OCI-LY3 (cell line): ENCODE measurements around the gene ZNF182.

Experiments
- H2AFZ ChIP-seq: fragments of 200-600, 300-600 bp; shearing (Covaris generic); 2 replicates; pipeline ENCODE4 v1.6.0; 2014; ENCODE audit warnings: antibody characterized with exemption, low read depth, low read length
- H3K27ac ChIP-seq: fragments of 200-600, 300-600 bp; sonication (generic); 2 replicates; pipeline ENCODE4 v1.5.1; 2014; ENCODE audit warnings: mild to moderate bottlenecking, low read length, moderate library complexity, mixed read lengths
- H3K27me3 ChIP-seq: fragments of 200-600, 300-600 bp; sonication (generic); 2 replicates; pipeline ENCODE4 v1.6.1; 2014; ENCODE audit warnings: low read depth, low read length, mixed read lengths
- H3K36me3 ChIP-seq: fragments of 200-600, 300-600 bp; sonication (generic); replicated peaks from 2 replicates; pipeline ENCODE3; 2014; ENCODE audit warnings: low read depth, low read length, mixed read lengths
- H3K4me1 ChIP-seq: fragments of 300-600, 200-600 bp; sonication (generic); 2 replicates; pipeline ENCODE4 v1.6.1; 2014; ENCODE audit warnings: low read length, mixed read lengths
- H3K4me2 ChIP-seq: fragments of 200-600, 300-600 bp; sonication (generic); 2 replicates; pipeline ENCODE4 v1.6.1; 2014; ENCODE audit warnings: low read length, mixed read lengths
- H3K4me3 ChIP-seq: fragments of 300-600, 200-600 bp; sonication (generic); 2 replicates; pipeline ENCODE4 v1.5.1; 2014; ENCODE audit warnings: antibody characterized with exemption, mild to moderate bottlenecking, low read length, moderate library complexity
- H3K79me2 ChIP-seq: fragments of 300-600, 200-600 bp; shearing (Covaris generic); 2 replicates; pipeline ENCODE4 v1.6.1; 2014; ENCODE audit warnings: mild to moderate bottlenecking, low read length, mixed read lengths
- H3K9ac ChIP-seq: fragments of 300-600, 200-600 bp; shearing (Covaris generic); 2 replicates; pipeline ENCODE4 v1.6.0; 2014; ENCODE audit warnings: mild to moderate bottlenecking, low read length, moderate library complexity
- H3K9me3 ChIP-seq: fragments of 200-600, 300-600 bp; shearing (Covaris generic); 2 replicates; pipeline ENCODE4 v1.6.1; 2014; ENCODE audit warnings: low read length, mixed read lengths; ENCODE audit not compliant: insufficient read depth
- H4K20me1 ChIP-seq: fragments of 200-600, 300-600 bp; sonication (generic); 2 replicates; pipeline ENCODE4 v1.6.1; 2016; ENCODE audit warnings: low read length, mixed read lengths; ENCODE audit not compliant: insufficient read depth
- CTCF ChIP-seq: fragments of 200-600, 300-600 bp; sonication (generic); IDR thresholded peaks from 2 replicates; pipeline ENCODE4 v1.5.1; 2014; ENCODE audit warnings: antibody characterized with exemption, low read length, low read depth
- EZH2phosphoT487 ChIP-seq: fragments of 200-600 bp; shearing (Covaris generic); IDR thresholded peaks from 2 replicates; pipeline ENCODE4 v1.6.1; 2018; ENCODE audit warnings: antibody characterized with exemption, mixed run types, low read depth

ZNF182 gene

GRCh38 chrX:48025561-48025960 lies 21.8 kb upstream of the ZNF182 start:
- Histone ChIP-seq H3K79me2 (no peaks in the 10 kb centered on the region), H3K27ac (no peak overlapping the region), H3K9me3 (no peaks in the 10 kb centered on the region), H3K36me3 (no peaks in the 10 kb centered on the region), H3K4me2 (no peak overlapping the region), H4K20me1 (no peaks in the 10 kb centered on the region), H3K4me1 (peaks cover 6% of the 10 kb centered on the region; the same call in 1 of the 2 replicates), H3K9ac (no peak overlapping the region), H3K27me3 (no peaks in the 10 kb centered on the region), H2AFZ (no peak overlapping the region), H3K4me3 (no peak overlapping the region)
- TF ChIP-seq EZH2phosphoT487 (no peak), CTCF (peak; percentile 75)

- Histone ChIP-seq H3K4me2 (no peak overlapping the region), H3K79me2 (no peaks in the 10 kb centered on the region), H3K9me3 (no peaks in the 10 kb centered on the region), H3K9ac (no peak overlapping the region), H3K27ac (no peak overlapping the region), H3K36me3 (no peaks in the 10 kb centered on the region), H3K4me1 (peaks cover 6% of the 10 kb centered on the region; the same call in 1 of the 2 replicates), H3K27me3 (no peaks in the 10 kb centered on the region), H4K20me1 (no peaks in the 10 kb centered on the region), H3K4me3 (no peak overlapping the region), H2AFZ (no peak overlapping the region)
- TF ChIP-seq CTCF (no peak), EZH2phosphoT487 (no peak)
Observed at GRCh38 chrX:48022738-48023137, 18.9 kb upstream of the ZNF182 start.

- Histone ChIP-seq H3K9ac (no peak overlapping the region), H3K27ac (no peak overlapping the region), H3K4me2 (peak overlapping the region; percentile 76; the same call in 1 of the 2 replicates)
Observed at GRCh38 chrX:48022100-48022499, 18.3 kb upstream of the ZNF182 start.

More at GRCh38 chrX:48022100-48022499, 18.3 kb upstream of the ZNF182 start:
- Histone ChIP-seq H3K4me3 (peak overlapping the region; percentile 88), H4K20me1 (no peaks in the 10 kb centered on the region), H3K27me3 (no peaks in the 10 kb centered on the region), H2AFZ (no peak overlapping the region), H3K36me3 (no peaks in the 10 kb centered on the region), H3K79me2 (no peaks in the 10 kb centered on the region), H3K4me1 (peaks cover 6% of the 10 kb centered on the region; the same call in 1 of the 2 replicates), H3K9me3 (no peaks in the 10 kb centered on the region)
- no peak for TF ChIP-seq CTCF
- TF ChIP-seq EZH2phosphoT487, result no peak
